Neural cell (in vitro differentiated cells): ENCODE data around the gene TEX11. TPM values are rescaled to one million over a fixed set of nuclear protein-coding genes. Genes with fewer than 3 reads are reported as not detected.

Source experiments
- H2AFZ ChIP-seq: fragments of 200-600, 300-800 bp; sonication (generic), shearing (Covaris generic); 2 replicates; pipeline ENCODE4 v1.6.0; 2014; ENCODE audit warnings: low read depth, mild to moderate bottlenecking, antibody characterized with exemption, low read length, moderate library complexity
- H3F3A ChIP-seq: fragments of 200-600 bp; shearing (Covaris generic); 2 replicates; pipeline ENCODE4 v1.6.1; 2016; ENCODE audit warnings: mild to moderate bottlenecking, moderate library complexity, mixed read lengths, antibody characterized with exemption, low read length; ENCODE audit not compliant: insufficient read depth, poor library complexity, severe bottlenecking
- H3K27ac ChIP-seq: fragments of 200-600, 300-800 bp; sonication (generic), shearing (Covaris generic); 2 replicates; pipeline ENCODE4 v1.5.1; 2014; ENCODE audit warnings: mild to moderate bottlenecking, low read length, moderate library complexity
- H3K27me3 ChIP-seq: fragments of 300-800, 200-600 bp; sonication (generic), shearing (Covaris generic); 2 replicates; pipeline ENCODE4 v1.6.0; 2014; ENCODE audit warnings: mild to moderate bottlenecking, low read depth, low read length, moderate library complexity; ENCODE audit not compliant: insufficient read depth
- H3K36me3 ChIP-seq: fragments of 300-800, 200-600 bp; sonication (generic), shearing (Covaris generic); 2 replicates; pipeline ENCODE4 v1.5.1; 2014; ENCODE audit warnings: mild to moderate bottlenecking, antibody characterized with exemption, low read length, moderate library complexity; ENCODE audit not compliant: insufficient read depth
- H3K4me2 ChIP-seq: fragments of 300-800, 200-600 bp; sonication (generic), shearing (Covaris generic); 2 replicates; pipeline ENCODE4 v1.6.0; 2014; ENCODE audit warnings: mild to moderate bottlenecking, low read length
- H3K4me3 ChIP-seq: fragments of 300-800, 200-600 bp; sonication (generic), shearing (Covaris generic); 2 replicates; pipeline ENCODE4 v1.5.1; 2014; ENCODE audit warnings: mild to moderate bottlenecking, low read length, moderate library complexity
- H3K79me2 ChIP-seq: fragments of 200-600 bp; shearing (Covaris generic); replicated peaks from 2 replicates; pipeline ENCODE4 v1.6.0; 2014; ENCODE audit warnings: mild to moderate bottlenecking, low read length, moderate library complexity; ENCODE audit not compliant: insufficient read depth
- H3K9ac ChIP-seq: fragments of 300-800, 200-600 bp; sonication (generic), shearing (Covaris generic); 2 replicates; pipeline ENCODE4 v1.6.1; 2016; ENCODE audit warnings: mild to moderate bottlenecking, low read length, mixed read lengths
- H3K9me2 ChIP-seq: fragments of 200-600 bp; shearing (Covaris generic); 2 replicates; pipeline ENCODE4 v1.6.1; 2016; ENCODE audit warnings: mild to moderate bottlenecking, low read length, mixed read lengths; ENCODE audit not compliant: insufficient read depth
- H3K9me3 ChIP-seq: fragments of 200-600, 300-800 bp; sonication (generic), shearing (Covaris generic); 2 replicates; pipeline ENCODE4 v1.6.1; 2016; ENCODE audit warnings: mild to moderate bottlenecking, mixed run types, low read length, moderate library complexity, mixed read lengths
- H4K20me1 ChIP-seq: fragments of 200-600 bp; shearing (Covaris generic); 2 replicates; pipeline ENCODE4 v1.6.1; 2016; ENCODE audit warnings: mild to moderate bottlenecking, mixed run types; ENCODE audit not compliant: insufficient read depth
- EP300 ChIP-seq: fragments of 450-650 bp; conservative IDR thresholded peaks from 2 replicates; pipeline ENCODE4 v1.6.1; 2014; ENCODE audit warnings: antibody characterized with exemption, mild to moderate bottlenecking, moderate library complexity; ENCODE audit not compliant: poor library complexity, severe bottlenecking
- EZH2 ChIP-seq: fragments of 200-600, 300-800 bp; shearing (Covaris generic), sonication (generic); IDR thresholded peaks from 2 replicates; pipeline ENCODE4 v1.6.1; 2014; ENCODE audit warnings: antibody characterized with exemption, low read length, borderline replicate concordance, mild to moderate bottlenecking; ENCODE audit not compliant: insufficient read depth, poor library complexity, severe bottlenecking
- MXI1 ChIP-seq: fragments of 450-650 bp; conservative IDR thresholded peaks from 2 replicates; pipeline ENCODE4 v1.6.1; 2014; ENCODE audit warnings: antibody characterized with exemption, mild to moderate bottlenecking; ENCODE audit not compliant: poor library complexity, severe bottlenecking
- POLR2AphosphoS5 ChIP-seq: IDR thresholded peaks from 2 replicates; pipeline ENCODE4 v1.6.1; 2012
- RAD21 ChIP-seq: fragments of 450-650 bp; conservative IDR thresholded peaks from 2 replicates; pipeline ENCODE4 v1.6.1; 2014; ENCODE audit warnings: antibody characterized with exemption, mild to moderate bottlenecking, moderate library complexity
- SMC3 ChIP-seq: fragments of 450-650 bp; conservative IDR thresholded peaks from 2 replicates; pipeline ENCODE4 v1.6.1; 2014; ENCODE audit warnings: antibody characterized with exemption, mild to moderate bottlenecking, moderate library complexity; ENCODE audit not compliant: poor library complexity
- TAF1 ChIP-seq: IDR thresholded peaks from 2 replicates; pipeline ENCODE4 v1.6.1; 2012; ENCODE audit warnings: low read depth
- polyA plus RNA-seq: library from polyadenylated mRNA; depleted of rRNA; stranded (reverse); fragments of >200 nt; gene quantifications from 2 replicates; pipeline ENCODE4 v1.2.3, GENCODE V29; 2014
- TF ChIP-seq, protein P1 (sequence below): IDR thresholded peaks from 2 replicates; pipeline ENCODE4 v1.6.1; 2012; ENCODE audit warnings: borderline replicate concordance
- TF ChIP-seq, protein P2 (sequence below): fragments of 450-650 bp; IDR thresholded peaks from 2 replicates; pipeline ENCODE4 v1.5.1; 2014; ENCODE audit warnings: antibody characterized with exemption, mild to moderate bottlenecking, moderate library complexity; ENCODE audit not compliant: poor library complexity, severe bottlenecking

TEX11 gene
- polyA plus RNA-seq, 1 donor from 2014 or later = not detected

DNA sequence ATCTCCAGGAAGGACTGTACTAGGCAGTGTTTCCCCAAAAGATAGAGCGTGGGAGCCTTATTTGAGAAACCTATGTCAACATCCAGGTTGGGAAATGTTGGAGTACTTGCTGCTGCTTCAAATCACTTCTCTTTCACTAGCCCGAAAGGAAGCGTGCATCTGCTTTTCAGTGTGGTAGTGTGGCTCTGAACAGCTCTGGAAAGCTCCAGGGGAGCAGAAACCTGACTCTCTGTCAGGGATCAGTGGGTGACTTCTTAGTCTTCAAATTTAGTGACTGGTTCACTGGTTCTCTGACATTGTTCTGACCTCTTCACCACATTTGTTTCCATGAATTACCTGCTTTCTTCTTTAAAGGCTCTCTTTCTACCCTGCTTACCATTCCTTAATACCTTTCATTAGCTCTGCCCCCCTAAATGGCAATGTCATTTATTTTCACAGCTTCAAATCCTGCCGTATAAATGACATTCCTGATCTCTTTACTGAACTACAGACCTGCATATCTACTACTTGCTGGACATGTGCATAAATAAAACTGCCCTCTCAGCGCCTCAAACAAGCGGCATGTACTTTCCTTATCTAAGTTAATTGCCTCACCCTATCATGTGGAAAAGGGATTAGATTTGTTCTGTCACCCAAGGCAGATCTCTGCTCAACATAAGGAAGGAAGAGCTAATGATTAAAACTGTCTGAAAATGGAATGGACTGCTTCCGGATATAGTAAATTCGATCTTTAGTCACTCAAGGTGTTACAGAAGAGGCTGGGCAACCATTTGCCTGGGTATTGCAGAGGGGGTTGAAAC, 426.8 kb downstream of the TEX11 start:
- TF ChIP-seq, protein P1, sequence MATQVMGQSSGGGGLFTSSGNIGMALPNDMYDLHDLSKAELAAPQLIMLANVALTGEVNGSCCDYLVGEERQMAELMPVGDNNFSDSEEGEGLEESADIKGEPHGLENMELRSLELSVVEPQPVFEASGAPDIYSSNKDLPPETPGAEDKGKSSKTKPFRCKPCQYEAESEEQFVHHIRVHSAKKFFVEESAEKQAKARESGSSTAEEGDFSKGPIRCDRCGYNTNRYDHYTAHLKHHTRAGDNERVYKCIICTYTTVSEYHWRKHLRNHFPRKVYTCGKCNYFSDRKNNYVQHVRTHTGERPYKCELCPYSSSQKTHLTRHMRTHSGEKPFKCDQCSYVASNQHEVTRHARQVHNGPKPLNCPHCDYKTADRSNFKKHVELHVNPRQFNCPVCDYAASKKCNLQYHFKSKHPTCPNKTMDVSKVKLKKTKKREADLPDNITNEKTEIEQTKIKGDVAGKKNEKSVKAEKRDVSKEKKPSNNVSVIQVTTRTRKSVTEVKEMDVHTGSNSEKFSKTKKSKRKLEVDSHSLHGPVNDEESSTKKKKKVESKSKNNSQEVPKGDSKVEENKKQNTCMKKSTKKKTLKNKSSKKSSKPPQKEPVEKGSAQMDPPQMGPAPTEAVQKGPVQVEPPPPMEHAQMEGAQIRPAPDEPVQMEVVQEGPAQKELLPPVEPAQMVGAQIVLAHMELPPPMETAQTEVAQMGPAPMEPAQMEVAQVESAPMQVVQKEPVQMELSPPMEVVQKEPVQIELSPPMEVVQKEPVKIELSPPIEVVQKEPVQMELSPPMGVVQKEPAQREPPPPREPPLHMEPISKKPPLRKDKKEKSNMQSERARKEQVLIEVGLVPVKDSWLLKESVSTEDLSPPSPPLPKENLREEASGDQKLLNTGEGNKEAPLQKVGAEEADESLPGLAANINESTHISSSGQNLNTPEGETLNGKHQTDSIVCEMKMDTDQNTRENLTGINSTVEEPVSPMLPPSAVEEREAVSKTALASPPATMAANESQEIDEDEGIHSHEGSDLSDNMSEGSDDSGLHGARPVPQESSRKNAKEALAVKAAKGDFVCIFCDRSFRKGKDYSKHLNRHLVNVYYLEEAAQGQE = no peak
- TF ChIP-seq RAD21 (no peak), MXI1 (no peak), SMC3 (no peak)
- Histone ChIP-seq H3K9me3 (no peaks in the 10 kb centered on the region), H2AFZ (no peak overlapping the region), H3F3A (no peaks in the 10 kb centered on the region), H3K36me3 (no peaks in the 10 kb centered on the region), H4K20me1 (no peaks in the 10 kb centered on the region), H3K9me2 (no peaks in the 10 kb centered on the region), H3K27me3 (no peaks in the 10 kb centered on the region), H3K79me2 (peaks cover 11% of the 10 kb centered on the region), H3K4me3 (no peak overlapping the region), H3K27ac (no peak overlapping the region), H3K4me2 (no peak overlapping the region), H3K9ac (no peak overlapping the region)

DNA sequence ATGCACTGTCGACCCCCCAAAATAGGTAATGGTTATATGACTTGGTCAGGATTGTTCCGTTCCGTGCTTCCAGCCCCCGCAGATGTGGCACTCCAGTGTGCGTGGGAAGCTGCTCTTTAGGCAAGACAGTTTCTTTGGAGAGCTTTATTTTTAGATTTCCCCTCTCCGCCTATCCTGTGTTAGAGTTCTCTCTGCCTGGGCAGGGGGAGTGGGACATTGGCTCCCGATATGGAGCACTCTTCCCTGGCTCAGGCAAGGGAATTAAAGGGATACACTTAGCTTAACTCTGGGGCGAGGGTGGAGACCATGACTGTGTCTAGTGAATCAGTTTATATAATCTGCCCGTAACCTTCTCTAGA, 427.9 kb downstream of the TEX11 start:
- H3K9ac ChIP-seq = no peak overlapping the region
- no peaks in the 10 kb centered on the region for H3K9me2 ChIP-seq
- H3F3A ChIP-seq = no peaks in the 10 kb centered on the region
- H3K4me2 ChIP-seq = no peak overlapping the region
- H3K9me3 ChIP-seq = no peaks in the 10 kb centered on the region
- no peak overlapping the region for H3K4me3 ChIP-seq
- H3K79me2 ChIP-seq = peaks cover 11% of the 10 kb centered on the region
- H3K27me3 ChIP-seq = no peaks in the 10 kb centered on the region
- no peak for TF ChIP-seq TAF1
- no peak for TF ChIP-seq SMC3
- no peak overlapping the region for H3K27ac ChIP-seq
- H3K36me3 ChIP-seq = no peaks in the 10 kb centered on the region
- no peaks in the 10 kb centered on the region for H4K20me1 ChIP-seq
- H2AFZ ChIP-seq = no peak overlapping the region

DNA sequence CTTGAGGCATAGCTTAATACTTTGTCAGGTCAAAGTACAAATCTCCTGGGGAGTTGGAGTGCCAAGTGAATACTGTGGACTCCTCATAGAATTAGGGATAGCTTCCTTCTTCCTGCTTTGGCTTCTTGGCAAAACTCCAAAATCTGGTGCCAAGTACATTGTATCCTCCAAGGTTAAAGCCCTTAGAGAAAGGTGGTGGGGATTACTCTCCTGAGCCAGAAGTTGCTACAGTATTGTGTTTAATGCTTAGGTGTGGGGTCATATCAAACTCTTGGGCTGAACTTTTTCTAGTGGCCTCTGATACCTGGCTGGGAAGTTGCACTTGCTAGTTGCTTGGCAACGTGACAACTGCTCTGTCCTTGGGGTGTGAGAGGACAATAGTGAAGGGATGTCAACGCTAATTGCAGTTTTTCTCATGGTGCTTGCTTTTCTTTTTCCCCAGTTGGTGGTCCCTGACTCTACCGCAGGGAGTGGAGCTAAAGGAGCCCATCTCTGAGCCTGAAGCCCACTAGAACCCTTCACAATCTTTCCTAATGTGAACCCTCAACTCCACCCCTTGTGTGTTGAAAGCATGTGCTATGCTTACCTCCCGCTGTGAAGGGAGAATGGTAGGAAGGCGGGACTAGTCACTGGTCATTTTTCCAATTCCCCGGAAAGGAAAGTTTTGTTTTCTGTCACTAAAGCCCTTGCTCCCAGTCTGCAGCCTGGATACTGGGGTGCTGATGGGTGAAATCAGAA, 428.4 kb downstream of the TEX11 start:
- TF ChIP-seq TAF1 (no peak), EZH2 (no peak), POLR2AphosphoS5 (no peak), SMC3 (no peak), EP300 (no peak), MXI1 (no peak), RAD21 (no peak)
- TF ChIP-seq, protein P2, sequence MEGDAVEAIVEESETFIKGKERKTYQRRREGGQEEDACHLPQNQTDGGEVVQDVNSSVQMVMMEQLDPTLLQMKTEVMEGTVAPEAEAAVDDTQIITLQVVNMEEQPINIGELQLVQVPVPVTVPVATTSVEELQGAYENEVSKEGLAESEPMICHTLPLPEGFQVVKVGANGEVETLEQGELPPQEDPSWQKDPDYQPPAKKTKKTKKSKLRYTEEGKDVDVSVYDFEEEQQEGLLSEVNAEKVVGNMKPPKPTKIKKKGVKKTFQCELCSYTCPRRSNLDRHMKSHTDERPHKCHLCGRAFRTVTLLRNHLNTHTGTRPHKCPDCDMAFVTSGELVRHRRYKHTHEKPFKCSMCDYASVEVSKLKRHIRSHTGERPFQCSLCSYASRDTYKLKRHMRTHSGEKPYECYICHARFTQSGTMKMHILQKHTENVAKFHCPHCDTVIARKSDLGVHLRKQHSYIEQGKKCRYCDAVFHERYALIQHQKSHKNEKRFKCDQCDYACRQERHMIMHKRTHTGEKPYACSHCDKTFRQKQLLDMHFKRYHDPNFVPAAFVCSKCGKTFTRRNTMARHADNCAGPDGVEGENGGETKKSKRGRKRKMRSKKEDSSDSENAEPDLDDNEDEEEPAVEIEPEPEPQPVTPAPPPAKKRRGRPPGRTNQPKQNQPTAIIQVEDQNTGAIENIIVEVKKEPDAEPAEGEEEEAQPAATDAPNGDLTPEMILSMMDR = no peak
- TF ChIP-seq, protein P1 = no peak
- H3K79me2 ChIP-seq = peaks cover 11% of the 10 kb centered on the region
- no peaks in the 10 kb centered on the region for H3F3A ChIP-seq
- no peaks in the 10 kb centered on the region for H3K9me2 ChIP-seq
- no peak overlapping the region for H3K4me2 ChIP-seq
- H2AFZ ChIP-seq = no peak overlapping the region
- H4K20me1 ChIP-seq = no peaks in the 10 kb centered on the region
- no peak overlapping the region for H3K4me3 ChIP-seq
- H3K27me3 ChIP-seq = no peaks in the 10 kb centered on the region
- H3K27ac ChIP-seq = no peak overlapping the region
- H3K9ac ChIP-seq = no peak overlapping the region
- no peaks in the 10 kb centered on the region for H3K9me3 ChIP-seq
- no peaks in the 10 kb centered on the region for H3K36me3 ChIP-seq
